ENCODE measurements around the gene SV2A.
A peak's percentile ranks its signal among the peaks of the same experiment; 100 is the strongest.
"Not testable (repeated sequence)": the region's sequence is repeated elsewhere in the genome, so short reads cannot be mapped to it uniquely, and the experiment has no call there.

SV2A gene

DNA sequence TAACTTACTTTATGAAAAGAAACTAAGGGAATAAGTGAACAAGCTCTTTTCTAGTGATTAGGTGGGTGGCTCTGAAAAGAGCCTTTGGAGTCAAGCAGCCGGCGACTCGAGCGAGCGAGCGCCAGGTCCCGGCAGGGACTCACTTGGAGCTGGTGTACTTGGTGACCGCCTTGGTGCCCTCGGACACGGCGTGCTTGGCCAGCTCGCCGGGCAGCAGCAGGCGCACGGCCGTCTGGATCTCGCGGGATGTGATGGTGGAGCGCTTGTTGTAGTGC lies 31.6 kb downstream of the SV2A start:
- DNase-seq, result not testable (repeated sequence)

DNA sequence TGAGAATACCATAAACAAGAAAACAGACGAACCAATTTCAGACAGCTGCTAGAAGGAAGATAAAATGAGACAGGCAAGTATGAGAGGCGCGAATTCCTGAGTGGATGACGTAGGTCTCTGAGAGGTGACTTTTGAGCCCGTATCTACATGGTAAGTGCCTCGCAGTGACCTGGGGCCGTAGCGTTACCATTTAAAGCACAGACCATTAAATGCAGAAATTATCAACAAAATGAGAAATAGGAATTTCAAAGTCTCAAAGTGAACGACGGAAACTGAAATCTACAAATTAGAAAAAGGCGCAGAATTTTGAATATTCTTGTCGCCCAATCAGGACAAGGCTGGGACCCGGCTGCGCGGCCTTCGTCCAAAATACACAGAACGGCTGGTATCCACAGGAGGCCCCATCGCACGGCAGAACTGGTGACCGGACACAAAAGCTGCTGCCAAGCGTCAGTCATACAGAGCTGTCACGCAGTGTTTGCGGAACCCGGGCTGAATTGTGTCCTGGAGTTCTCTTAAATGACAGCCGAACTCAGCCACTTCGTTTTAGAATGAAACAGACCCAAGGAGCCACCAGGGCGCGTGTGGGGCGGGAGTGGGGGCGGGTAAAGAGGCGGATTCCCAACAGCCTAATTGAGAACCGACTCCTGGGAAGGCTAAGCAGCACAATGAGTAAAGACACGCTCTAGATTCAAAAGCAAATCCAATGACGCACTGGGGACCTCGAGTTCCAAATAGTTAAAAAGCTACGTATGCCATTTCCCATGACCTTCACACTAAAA lies 32.1 kb downstream of the SV2A start:
- DNase-seq, result peak; percentile 55 to 58

DNA sequence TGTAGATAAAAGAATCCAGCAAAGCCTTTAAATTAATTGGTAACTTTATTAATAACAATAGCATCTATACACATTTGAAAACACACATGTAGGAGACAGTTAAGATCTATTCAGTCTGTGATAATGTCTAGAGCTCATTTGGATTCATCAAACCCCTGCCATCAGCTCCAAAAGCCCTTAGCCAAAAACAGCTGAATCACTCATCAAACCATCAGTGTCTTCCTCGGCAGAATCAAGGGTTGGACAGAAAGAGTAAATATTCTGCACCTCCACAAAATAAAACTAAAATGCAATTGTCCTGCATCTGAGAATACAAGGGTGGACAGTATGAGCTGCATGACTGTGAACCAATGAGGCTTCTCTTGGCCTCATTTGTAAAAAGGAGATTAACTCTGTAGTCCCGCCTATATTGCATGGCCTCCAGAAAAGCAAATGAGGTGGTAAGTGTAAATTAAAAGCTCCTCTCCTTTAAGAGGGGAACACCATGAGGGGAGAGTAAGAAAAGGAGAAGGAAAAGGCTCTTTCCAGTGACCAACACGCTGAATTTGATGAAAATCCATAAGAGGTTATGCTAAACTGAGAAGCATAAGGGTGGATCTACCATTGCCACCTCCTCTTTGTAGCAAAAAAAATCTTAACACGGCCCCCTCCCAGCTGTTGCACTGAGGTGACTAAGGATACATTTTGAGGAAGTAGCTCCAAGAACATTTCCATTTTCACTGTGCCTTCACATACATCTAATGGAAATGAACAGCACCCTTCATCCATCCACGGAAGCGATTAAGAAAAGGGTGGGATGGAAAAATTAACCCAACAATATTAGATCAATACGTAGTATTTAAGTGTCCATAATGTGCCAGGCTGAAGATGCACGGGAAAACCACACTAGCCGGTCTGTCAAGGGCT lies 33.0 kb downstream of the SV2A start:
- no peak for DNase-seq

DNA sequence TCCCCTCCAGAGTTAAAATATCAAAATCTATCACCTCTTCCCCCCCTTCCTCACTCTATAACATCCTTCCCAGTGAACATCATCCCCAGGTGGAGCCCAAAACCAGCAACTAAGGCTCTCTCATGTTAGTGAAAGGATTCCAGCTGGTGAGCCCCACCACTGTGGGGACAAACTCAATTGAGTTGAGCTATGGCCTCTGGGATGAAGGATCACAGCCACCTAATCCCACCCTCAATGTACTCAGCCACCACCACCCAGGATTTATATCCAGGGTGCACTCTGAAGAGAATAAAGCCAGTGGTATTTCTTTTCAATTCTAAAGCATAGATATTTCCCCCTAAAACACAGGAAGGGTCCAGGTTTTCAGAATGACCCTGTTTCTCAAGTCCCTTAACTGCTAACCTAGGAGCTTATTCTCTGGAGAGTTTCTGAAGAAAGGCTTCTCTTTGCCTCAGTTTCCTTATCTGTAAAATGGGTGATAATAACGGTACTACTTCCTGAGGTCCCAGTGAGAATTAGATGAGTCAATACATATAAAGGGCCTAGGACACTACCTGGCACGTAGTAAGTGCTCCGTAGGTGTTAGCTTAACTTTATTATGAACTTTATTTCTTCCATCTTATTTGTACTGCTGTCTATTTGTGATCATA lies 33.9 kb downstream of the SV2A start:
- no peak for DNase-seq

DNA sequence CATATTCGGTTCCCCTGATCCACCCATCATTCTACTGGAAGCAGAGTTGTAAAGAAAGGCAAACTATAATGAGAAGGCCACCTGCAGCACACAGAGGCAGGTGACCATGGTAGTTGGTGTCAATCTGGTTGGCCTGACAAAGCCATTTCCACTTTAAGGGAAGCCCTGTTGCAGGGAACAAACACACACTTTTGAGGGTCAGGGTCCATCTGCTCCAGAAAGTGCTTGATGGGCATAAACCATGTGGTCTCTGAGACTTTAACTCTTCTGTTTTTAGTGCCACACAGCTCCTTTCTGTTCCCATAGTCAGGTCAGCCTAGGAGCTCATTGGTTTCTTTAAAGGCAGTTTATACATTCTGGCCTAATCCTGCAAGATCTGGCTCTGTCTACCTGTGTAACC lies 35.8 kb downstream of the SV2A start:
- no peak for DNase-seq

DNA sequence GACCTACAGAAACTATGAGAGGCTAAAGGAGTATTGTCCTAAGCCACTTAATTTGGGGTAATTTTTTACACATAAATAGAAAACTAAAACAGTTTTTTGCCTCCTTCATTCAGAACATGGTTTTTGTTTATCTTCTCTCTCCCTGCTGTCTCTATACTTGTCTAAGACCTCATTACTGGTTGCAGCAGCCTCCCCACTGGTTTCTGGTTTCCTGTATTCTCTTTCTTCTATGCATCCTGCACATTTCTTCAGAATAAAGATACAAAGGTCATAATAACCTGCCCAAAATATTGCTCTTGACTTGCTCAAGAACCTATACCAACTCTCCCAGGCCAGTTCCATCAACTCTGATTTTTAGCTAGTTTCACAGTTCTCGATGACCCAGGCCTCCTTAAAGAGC lies 38.1 kb downstream of the SV2A start:
- peak in 1 of 2 experiments; percentile 18 for DNase-seq

DNA sequence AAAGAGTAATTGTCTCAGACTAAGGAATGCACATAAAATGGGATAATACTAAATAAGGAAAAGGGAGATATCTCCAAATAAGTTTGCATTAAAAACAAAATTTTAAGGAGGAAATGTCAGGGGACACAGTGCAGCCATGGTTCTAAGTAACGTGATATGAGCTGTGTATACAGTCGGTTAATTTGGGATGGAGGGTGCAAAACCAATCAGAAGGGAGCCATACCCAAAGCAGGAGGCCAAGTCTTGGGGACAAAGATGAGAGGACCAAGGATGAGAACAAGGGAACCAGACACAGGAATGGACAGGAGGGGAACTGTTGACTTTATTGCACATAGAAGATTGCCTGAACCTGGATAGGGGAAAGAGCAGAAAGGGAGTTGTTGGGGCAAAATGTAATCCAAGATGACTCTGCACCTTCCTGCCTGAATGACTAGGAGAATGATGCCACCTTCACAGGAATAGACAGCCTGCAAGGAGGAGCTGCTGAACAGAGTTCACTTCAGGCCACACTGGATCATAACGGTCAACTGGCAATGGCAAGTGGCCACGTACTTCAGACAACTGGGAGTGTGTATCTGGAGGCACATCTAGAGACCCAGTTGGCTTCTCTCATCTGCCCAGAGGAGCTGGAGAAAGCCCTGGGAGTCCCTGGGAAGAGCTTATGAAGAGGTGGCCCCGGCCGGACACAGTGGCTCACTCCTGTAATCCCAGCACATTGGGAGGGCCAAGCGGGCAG lies 40.3 kb downstream of the SV2A start:
- no peak for DNase-seq

DNA sequence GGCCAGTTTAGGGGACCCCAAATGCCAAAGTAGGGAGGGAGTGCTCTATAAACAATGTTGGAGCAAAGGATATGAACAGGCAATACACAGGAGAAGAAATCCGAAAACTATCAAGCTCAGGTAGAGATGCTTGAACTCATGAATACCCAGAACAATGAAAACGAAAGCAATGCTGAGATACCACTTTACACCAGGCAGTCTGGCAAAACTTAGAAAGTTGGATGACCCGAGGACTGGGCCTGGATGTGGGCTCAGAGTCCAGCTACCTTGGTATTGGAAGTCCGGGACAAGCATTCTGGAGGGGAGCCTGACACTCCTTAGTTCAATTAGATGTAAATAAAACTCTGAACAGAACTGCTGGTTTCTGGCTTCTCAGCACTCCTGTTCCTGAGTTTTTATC lies 44.6 kb downstream of the SV2A start:
- not testable (repeated sequence) for DNase-seq

DNA sequence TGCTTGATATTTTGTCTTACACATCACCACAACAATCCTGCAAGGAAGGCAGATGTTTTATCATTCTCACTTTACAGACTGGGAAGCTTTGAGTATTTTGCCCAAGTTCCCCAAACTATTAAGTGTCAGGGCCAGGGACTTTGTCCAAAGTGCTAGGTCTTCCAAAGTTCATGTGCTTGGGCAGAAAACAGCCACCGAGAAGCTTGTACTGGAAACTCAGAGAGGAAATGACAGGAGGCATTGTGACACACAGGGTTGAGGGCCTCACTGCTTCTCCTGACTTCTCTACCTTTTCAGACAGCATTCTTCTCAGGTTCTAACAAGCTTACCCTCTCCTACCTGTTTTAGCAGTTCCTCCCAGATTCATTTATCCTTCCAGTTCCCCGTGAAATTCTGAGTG lies 50.8 kb downstream of the SV2A start:
- not testable (repeated sequence) for DNase-seq

DNA sequence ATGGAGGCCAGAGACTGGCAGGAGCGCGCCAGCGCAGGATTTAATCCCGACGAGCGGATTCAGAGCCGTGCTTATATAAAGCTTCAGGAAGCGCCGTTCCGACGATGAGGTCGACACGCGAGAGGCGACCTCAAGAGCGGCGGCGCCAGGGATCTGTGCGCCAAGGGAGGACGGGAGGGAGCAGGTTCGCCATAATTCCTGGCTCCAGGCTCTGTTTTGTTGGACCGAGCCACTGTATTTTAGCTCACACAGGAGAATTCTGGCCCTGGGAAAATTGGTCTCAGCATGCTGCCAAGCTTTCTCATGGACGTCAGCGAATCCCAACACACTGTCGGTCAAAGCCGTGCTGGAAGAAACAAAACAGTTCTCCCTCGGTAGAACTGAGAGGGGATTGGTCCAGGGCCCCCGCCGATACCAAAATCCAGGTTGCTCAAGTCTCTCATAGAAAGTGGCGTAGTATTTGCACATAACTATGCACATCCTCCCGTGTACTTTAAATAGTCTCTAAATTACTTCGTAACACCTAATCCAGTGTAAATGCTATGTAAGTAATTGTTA lies 56.1 kb downstream of the SV2A start:
- not testable (repeated sequence) for DNase-seq

DNA sequence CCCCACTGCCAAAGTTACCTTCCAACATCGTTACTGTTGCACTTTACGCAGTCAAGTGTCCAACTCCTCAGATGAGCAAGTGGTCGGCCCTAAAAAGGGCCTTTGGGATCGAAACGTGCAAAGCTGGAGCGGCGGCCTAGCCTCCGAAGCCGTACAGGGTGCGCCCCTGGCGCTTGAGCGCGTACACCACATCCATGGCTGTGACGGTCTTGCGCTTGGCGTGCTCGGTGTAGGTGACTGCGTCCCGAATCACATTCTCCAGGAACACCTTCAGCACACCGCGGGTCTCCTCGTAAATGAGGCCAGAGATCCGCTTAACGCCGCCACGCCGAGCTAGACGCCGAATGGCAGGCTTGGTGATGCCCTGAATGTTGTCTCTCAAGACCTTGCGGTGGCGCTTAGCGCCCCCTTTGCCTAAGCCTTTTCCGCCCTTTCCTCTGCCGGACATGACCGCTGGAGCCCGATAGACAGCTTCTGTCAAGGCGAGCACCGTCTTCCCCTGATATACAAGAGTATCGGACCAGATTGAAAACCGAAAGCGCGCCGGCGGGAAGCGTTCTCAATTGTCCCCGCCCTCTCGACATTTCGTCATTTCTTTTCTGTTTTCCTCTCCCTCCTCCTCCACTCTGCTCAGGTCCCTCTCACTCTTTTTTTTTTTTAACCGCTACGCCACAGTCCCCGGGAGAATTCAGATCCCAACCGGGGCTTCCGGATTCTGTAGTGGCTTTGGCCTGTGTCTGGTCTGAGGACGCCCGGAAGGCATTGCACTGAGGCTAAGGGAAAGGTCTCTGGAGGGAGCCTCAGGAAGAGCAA lies 56.8 kb downstream of the SV2A start:
- not testable (repeated sequence) for DNase-seq

DNA sequence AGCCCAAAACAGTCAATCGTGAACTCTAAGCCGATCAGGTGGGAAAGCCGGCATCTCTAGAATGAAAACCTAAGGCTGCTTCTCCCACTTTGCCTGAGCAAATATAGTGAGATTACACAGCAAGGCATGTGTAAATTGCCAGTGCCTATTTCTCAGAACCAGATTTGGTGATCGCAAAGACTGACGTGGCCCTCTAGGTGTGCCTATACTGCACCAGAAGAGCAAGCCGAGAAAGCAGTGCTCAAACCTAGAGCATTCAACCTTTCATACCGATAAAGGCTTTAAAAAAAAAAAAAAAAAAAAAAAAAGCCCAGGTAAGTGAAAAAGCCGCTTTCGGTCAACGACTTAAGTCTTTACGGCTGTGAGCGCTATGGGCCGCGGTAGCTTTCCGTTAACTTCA lies 57.4 kb downstream of the SV2A start:
- not testable (repeated sequence) for DNase-seq
